AG09309 (cell line): ENCODE results near the gene MAMDC2.

Experiments
- DNase-seq: peaks from one replicate; pipeline ENCODE4 v3.0.0-alpha.2; 2010; ENCODE audit warnings: low read depth
- H3K4me3 ChIP-seq: 2 replicates; pipeline ENCODE4 v1.5.1; 2011; ENCODE audit warnings: mild to moderate bottlenecking, low read depth, low read length, moderate library complexity; ENCODE audit not compliant: control insufficient read depth
- CTCF ChIP-seq: IDR thresholded peaks from 2 replicates; pipeline ENCODE4 v1.5.1; 2011; ENCODE audit warnings: mild to moderate bottlenecking, low read depth, low read length, inconsistent platforms; ENCODE audit not compliant: insufficient read depth, control insufficient read depth; ENCODE audit errors: missing control alignments

Gene MAMDC2

GRCh38 chr9:70152350-70152749, 108.7 kb downstream of the MAMDC2 start:
- no peak for TF ChIP-seq CTCF
- DNase-seq, result no peak

GRCh38 chr9:70156729-70157128, 113.1 kb downstream of the MAMDC2 start:
- TF ChIP-seq CTCF, result no peak
- H3K4me3 ChIP-seq, result no peak overlapping the region
- DNase-seq, result no peak

More at GRCh38 chr9:70152350-70152749, 108.7 kb downstream of the MAMDC2 start:
- no peak overlapping the region for H3K4me3 ChIP-seq

GRCh38 chr9:70159630-70160029, 116.0 kb downstream of the MAMDC2 start:
- DNase-seq, result peak; percentile 18

GRCh38 chr9:70160686-70161600, 117.3 kb downstream of the MAMDC2 start:
- TF ChIP-seq CTCF, result no peak
- H3K4me3 ChIP-seq, result no peak overlapping the region
- DNase-seq, result no peak

More at GRCh38 chr9:70159630-70160029, 116.0 kb downstream of the MAMDC2 start:
- no peak for TF ChIP-seq CTCF
- H3K4me3 ChIP-seq, result no peak overlapping the region

- TF ChIP-seq CTCF, result no peak
- no peak overlapping the region for H3K4me3 ChIP-seq
- DNase-seq, result no peak
These were observed 121.5 kb downstream of the MAMDC2 start for GRCh38 chr9:70165006-70165602.

- no peak for TF ChIP-seq CTCF
- H3K4me3 ChIP-seq, result no peak overlapping the region
- no peak for DNase-seq
These were observed 124.9 kb downstream of the MAMDC2 start for GRCh38 chr9:70168521-70168920.
